GM10266 (cell line): ENCODE results near the gene TMSB10.

Source experiments
- DNase-seq: peaks from one replicate; pipeline ENCODE4 v3.0.0; 2012; ENCODE audit errors: extremely low spot score
- CTCF ChIP-seq: IDR thresholded peaks from 2 replicates; pipeline ENCODE4 v1.5.1; 2012; ENCODE audit warnings: mild to moderate bottlenecking, low read depth; ENCODE audit not compliant: control insufficient read depth, insufficient read depth; ENCODE audit errors: missing control alignments

The TMSB10 gene

GRCh38 chr2:84905181-84906107 is at the start of gene TMSB10:
Gene TMSB10 (plus strand): TSS chr2:84905656.
- peak; percentile 92 for DNase-seq
- TF ChIP-seq CTCF: peak; percentile 19

DNA sequence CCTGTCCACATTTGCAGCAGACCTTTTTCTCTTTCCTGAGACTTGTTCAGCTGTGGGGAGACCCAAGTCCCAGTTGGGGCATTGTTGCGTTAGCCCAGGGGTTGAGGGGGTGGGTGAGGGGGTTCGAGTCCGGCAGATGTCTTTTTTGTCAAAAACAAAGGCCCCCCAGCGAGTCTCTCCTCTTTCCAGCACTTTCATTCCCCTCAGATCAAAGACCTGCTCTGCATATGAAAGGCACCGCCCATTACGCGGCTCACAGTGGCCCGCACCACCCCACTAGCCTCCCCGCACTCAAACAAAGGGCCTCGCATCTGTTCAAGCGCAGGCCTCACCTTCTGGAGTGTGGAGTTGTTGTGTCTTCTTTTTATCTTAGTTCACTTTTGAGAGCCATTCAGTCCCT is 49.7 kb upstream of the TMSB10 start:
- no peak for TF ChIP-seq CTCF
- DNase-seq: no peak

- TF ChIP-seq CTCF: no peak
These were observed 48.7 kb upstream of the TMSB10 start for GRCh38 chr2:84856787-84857186.

DNA sequence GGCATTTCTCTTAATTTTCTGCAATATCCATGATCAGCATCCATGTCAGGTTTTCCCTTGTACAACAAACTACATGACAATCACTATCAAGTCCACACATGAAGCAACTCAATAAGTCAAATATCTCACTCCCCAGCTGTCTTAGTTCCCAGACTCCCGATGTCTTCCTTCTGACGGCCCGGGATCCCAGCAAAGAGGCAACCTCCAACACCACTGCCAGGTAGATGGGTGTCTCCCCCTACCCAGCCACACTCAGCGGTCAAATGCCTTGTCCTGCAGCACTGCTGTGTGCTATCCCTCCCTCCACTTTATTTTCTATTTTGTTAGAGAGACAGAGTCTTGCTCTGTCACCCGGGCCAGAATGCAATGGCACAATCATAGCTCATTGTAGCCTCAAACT is 47.9 kb upstream of the TMSB10 start:
- no peak for TF ChIP-seq CTCF
- DNase-seq: no peak

More at GRCh38 chr2:84856787-84857186, 48.7 kb upstream of the TMSB10 start:
- DNase-seq: no peak

GRCh38 chr2:84858123-84858522 is 47.3 kb upstream of the TMSB10 start:
- no peak for TF ChIP-seq CTCF
- DNase-seq: no peak

DNA sequence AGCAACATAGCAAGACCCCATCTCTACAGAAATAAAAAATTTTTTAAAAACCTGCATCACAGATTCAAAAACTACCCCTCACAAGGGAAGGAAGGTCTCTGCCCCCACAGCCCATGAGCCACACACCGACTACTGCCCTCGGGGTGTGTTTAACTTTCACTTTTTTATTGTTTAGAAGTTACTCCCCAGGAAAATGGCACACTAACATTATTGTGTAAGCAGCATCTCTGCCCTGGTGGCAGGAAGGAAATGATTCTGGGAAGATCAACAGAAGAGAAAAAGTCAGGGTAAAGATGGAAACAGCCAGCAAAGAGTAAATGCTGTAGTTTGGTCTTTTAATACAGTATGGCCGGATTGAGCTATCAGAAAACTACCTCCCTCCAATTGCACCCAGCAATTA is 46.5 kb upstream of the TMSB10 start:
- no peak for TF ChIP-seq CTCF
- DNase-seq: no peak

DNA sequence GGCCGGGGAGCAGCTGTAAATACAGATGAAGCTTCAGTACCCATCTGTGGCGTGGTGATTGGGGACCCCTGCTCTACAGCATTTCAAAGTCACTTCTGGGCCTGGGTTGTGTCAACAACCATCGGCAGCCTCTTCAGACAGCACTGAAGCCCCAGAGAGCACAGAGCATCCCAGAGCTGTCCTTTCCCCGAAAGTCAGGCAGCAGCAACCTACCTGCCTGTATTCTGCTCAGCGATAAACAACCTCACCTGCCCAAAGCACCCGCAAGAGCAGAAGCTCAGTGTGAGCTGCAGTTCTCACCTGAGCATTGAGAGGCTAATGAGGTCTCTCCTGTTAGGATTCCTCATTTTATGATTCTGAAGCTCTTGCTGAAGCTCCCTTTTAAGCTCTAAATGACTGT is 43.9 kb upstream of the TMSB10 start:
- no peak for DNase-seq
- TF ChIP-seq CTCF: no peak
